Measurements from ENCODE around the gene REPIN1.

REPIN1 gene

DNA sequence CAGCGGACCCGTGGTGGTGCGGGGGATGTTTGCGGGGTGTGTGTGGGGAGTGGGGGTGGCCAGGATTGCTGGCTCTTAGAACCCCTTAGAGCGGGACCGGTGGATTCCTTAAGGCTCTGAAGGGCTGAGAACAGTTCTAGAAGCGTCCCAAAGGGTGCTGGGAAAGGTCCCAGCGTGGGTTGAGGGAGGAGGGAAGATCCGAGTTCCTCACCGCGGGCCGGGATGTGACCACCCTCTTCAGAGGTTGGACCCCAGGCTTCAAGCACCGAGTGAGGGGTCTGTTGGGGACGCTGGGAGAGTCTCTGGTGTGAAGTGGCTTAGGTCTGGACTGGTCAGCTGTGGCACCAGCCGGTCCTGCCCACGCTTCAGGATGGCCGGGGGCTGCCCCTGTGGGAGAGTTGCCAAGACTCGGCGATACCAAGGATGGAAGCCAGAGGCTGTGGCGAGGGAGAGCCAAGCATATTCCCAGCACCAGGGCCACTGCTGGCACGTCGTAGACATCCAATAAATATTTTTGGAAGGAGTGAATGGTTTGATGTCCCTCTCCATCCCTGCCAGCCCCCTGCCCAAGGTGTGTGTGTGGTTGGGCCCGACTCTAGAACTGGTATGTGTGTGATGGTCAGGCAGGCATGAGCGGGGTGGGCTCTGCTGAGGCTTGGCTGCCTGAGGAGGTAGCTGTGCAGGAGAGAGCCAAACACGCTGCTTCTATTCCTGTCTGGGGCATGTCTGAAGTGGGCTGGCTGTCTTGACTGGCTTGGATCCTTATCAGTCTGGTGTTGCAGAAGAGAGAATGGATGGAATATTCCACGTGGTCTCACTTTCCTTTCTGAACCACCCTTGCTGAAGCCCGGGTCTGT, 29.7 kb downstream of the REPIN1 start:
- no peak for TF ChIP-seq EZH2phosphoT487 (IDR thresholded peaks at IDR 0.05; ENCODE audit: low read depth)
- TF ChIP-seq, protein P1, sequence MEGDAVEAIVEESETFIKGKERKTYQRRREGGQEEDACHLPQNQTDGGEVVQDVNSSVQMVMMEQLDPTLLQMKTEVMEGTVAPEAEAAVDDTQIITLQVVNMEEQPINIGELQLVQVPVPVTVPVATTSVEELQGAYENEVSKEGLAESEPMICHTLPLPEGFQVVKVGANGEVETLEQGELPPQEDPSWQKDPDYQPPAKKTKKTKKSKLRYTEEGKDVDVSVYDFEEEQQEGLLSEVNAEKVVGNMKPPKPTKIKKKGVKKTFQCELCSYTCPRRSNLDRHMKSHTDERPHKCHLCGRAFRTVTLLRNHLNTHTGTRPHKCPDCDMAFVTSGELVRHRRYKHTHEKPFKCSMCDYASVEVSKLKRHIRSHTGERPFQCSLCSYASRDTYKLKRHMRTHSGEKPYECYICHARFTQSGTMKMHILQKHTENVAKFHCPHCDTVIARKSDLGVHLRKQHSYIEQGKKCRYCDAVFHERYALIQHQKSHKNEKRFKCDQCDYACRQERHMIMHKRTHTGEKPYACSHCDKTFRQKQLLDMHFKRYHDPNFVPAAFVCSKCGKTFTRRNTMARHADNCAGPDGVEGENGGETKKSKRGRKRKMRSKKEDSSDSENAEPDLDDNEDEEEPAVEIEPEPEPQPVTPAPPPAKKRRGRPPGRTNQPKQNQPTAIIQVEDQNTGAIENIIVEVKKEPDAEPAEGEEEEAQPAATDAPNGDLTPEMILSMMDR (IDR thresholded peaks at IDR 0.05; ENCODE audit: low read depth, low read length) = no peak
- Histone ChIP-seq H3K4me1 (ENCODE audit: low read length) (peaks cover 8% of the 10 kb centered on the region), H3K27ac (ENCODE audit: low read length) (no peak overlapping the region), H3K9me3 (ENCODE audit: insufficient read depth, low read length) (no peaks in the 10 kb centered on the region), H3K36me3 (replicated peaks; ENCODE audit: low read depth, low read length) (peaks cover 9% of the 10 kb centered on the region), H2AFZ (ENCODE audit: low read depth, low read length) (no peak overlapping the region), H3K27me3 (ENCODE audit: low read depth, low read length) (no peaks in the 10 kb centered on the region), H3K9ac (ENCODE audit: low read length) (no peak overlapping the region), H3K79me2 (ENCODE audit: low read length) (0 out of 2 replicates have a peak, but pooled peaks cover under 1% of the 10 kb centered on the region), H3K4me3 (ENCODE audit: low read length) (no peak overlapping the region), H3K4me2 (ENCODE audit: low read length) (no peak overlapping the region), H4K20me1 (ENCODE audit: insufficient read depth, low read length) (no peaks in the 10 kb centered on the region)

DNA sequence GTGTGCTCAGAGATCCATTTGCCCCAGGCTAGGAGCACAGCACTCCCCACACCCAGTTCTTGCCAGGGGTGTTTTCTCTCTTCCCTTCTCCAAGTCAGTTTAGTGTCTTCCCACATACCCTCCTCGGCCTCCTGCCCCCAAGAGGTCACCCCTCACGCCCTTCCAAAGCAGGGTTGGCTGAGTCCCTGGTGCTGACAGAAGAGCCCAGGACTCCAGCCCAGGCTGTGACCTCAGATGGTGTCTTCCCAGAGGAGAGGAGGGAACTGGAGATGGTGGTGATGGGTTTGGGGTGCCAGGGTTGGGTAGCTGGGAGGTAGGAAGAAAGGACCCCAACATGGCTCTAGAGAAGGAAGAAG, 30.3 kb downstream of the REPIN1 start:
- H3K4me3 ChIP-seq (ENCODE audit: low read length) = no peak overlapping the region
- TF ChIP-seq EZH2phosphoT487 (IDR thresholded peaks at IDR 0.05; ENCODE audit: low read depth) = no peak
- TF ChIP-seq, protein P1 (IDR thresholded peaks at IDR 0.05; ENCODE audit: low read depth, low read length) = no peak
- no peaks in the 10 kb centered on the region for H3K27me3 ChIP-seq (ENCODE audit: low read depth, low read length)
- no peak overlapping the region for H3K27ac ChIP-seq (ENCODE audit: low read length)
- H3K79me2 ChIP-seq (ENCODE audit: low read length) = peaks cover 7% of the 10 kb centered on the region; the same call in 1 of the 2 replicates
- H3K9me3 ChIP-seq (ENCODE audit: insufficient read depth, low read length) = no peaks in the 10 kb centered on the region
- H2AFZ ChIP-seq (ENCODE audit: low read depth, low read length) = no peak overlapping the region
- H3K4me2 ChIP-seq (ENCODE audit: low read length) = no peak overlapping the region
- H3K36me3 ChIP-seq (replicated peaks; ENCODE audit: low read depth, low read length) = peaks cover 9% of the 10 kb centered on the region
- no peaks in the 10 kb centered on the region for H4K20me1 ChIP-seq (ENCODE audit: insufficient read depth, low read length)
- H3K9ac ChIP-seq (ENCODE audit: low read length) = no peak overlapping the region
- peaks cover 14% of the 10 kb centered on the region for H3K4me1 ChIP-seq (ENCODE audit: low read length)

DNA sequence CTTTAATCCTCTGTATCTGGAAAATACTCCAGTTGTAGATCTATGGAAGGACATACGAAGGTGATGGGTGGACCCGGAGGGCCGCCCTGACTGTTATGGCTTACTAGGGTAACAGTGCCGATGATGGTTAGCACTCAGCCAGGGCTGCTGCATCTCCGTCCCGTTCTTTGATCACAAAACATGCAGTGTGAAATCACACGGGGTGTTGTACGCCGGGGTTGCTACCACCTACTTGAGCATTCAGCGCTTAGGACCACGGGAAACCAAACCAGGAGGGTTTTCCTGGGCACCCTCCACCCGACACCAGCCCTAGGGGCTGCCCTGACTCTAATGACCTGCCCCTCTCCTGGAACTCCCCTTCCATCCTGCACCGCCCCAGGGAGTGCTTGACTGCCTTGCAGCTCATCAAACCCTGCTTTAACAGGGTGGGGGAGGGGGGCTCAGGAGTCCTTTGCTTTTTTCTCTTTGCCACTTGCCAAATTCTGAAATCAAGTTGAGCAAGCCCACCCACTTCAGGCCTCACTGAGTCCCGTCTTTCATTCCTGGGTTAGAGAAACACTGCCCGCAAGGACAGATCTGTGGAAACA, 30.9 kb downstream of the REPIN1 start:
- Histone ChIP-seq H3K4me2 (ENCODE audit: low read length) (no peak overlapping the region), H3K27ac (ENCODE audit: low read length) (no peak overlapping the region), H2AFZ (ENCODE audit: low read depth, low read length) (no peak overlapping the region), H3K4me1 (ENCODE audit: low read length) (peaks cover 20% of the 10 kb centered on the region), H3K9ac (ENCODE audit: low read length) (no peak overlapping the region), H3K9me3 (ENCODE audit: insufficient read depth, low read length) (no peaks in the 10 kb centered on the region), H3K27me3 (ENCODE audit: low read depth, low read length) (no peaks in the 10 kb centered on the region), H3K79me2 (ENCODE audit: low read length) (peaks cover 12% of the 10 kb centered on the region; the same call in 1 of the 2 replicates), H4K20me1 (ENCODE audit: insufficient read depth, low read length) (no peaks in the 10 kb centered on the region), H3K4me3 (ENCODE audit: low read length) (no peak overlapping the region), H3K36me3 (replicated peaks; ENCODE audit: low read depth, low read length) (peaks cover 9% of the 10 kb centered on the region)
- no peak for TF ChIP-seq EZH2phosphoT487 (IDR thresholded peaks at IDR 0.05; ENCODE audit: low read depth)
- TF ChIP-seq, protein P1 (IDR thresholded peaks at IDR 0.05; ENCODE audit: low read depth, low read length) = no peak

DNA sequence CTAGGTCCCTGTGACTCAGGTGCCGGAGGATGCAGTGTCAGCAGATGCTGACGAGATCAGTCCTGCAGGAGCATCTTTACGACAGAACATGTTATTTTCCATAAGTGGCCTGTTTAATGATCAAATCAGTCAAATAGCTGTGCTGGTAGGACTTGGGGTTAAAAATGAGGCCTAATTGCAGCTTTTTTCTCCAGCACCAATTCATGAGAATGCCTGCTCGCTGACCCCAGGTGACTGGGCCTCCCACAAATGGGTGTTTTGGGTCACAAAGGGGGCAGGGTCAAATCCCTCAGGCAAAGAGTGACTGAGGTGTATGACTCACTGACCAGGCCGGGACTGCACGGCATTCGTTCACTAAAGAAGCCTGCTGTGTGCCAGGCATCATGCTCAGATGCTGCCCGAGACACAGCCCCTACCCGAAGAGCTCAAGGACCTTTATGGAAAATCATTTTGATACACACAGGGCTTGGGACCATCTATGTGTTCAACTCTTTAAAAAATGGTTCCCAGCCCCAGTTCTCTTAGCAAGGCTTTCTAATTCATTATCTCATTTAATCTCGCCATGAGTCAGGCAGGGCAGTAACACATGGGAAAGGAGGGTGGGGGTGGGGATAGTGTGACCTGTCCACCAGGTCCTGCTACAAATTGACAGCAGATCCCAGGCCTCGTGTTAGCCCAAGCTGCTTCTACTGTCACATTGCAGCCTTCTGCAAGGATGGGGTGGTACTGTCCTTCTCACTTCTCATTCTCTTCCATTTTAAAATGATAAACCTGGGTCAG, 31.6 kb downstream of the REPIN1 start:
- no peak overlapping the region for H3K4me3 ChIP-seq (ENCODE audit: low read length)
- H3K9ac ChIP-seq (ENCODE audit: low read length) = no peak overlapping the region
- no peaks in the 10 kb centered on the region for H3K9me3 ChIP-seq (ENCODE audit: insufficient read depth, low read length)
- TF ChIP-seq EZH2phosphoT487 (IDR thresholded peaks at IDR 0.05; ENCODE audit: low read depth) = no peak
- TF ChIP-seq, protein P1 (IDR thresholded peaks at IDR 0.05; ENCODE audit: low read depth, low read length) = no peak
- H2AFZ ChIP-seq (ENCODE audit: low read depth, low read length) = no peak overlapping the region
- H3K27ac ChIP-seq (ENCODE audit: low read length) = no peak overlapping the region
- peaks cover 21% of the 10 kb centered on the region for H3K4me1 ChIP-seq (ENCODE audit: low read length)
- H4K20me1 ChIP-seq (ENCODE audit: insufficient read depth, low read length) = no peaks in the 10 kb centered on the region
- H3K4me2 ChIP-seq (ENCODE audit: low read length) = no peak overlapping the region
- H3K36me3 ChIP-seq (replicated peaks; ENCODE audit: low read depth, low read length) = peaks cover 9% of the 10 kb centered on the region
- H3K27me3 ChIP-seq (ENCODE audit: low read depth, low read length) = no peaks in the 10 kb centered on the region
- peaks cover 17% of the 10 kb centered on the region; the same call in 1 of the 2 replicates for H3K79me2 ChIP-seq (ENCODE audit: low read length)

Data from OCI-LY3 (cell line).